NCI-H2171 treated with DMSO at 0.1 percent for 48 hours (cell line): Measurements from ENCODE around the gene NFYB.

Experiments used
- DNase-seq: peaks from one replicate; lab custom pipeline; 2025; lab: John Stamatoyannopoulos, UW

Gene NFYB

GRCh38 chr12:104155711-104156555 lies 17.9 kb upstream of the NFYB start:
- DNase-seq = no peak

DNA sequence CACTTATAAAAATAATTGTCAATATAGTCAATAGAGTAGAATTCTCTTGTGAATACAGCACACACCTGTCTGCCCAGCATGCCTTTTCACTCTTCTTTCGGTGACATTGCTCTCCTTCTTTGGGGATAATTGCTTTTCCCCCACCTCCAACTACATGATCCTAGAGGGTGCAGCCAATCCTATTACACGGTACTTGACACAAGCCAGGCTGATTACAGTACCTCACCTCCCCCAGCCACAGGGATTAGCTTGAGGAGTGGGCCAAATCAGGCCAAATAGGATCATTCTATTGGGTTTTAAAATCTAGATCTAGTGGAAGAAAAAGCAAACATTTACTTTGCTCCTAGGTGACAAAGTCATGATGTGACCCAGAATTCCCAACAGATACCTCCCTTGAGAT lies 16.8 kb upstream of the NFYB start:
- DNase-seq = no peak

- no peak for DNase-seq
These were observed 16.3 kb upstream of the NFYB start for GRCh38 chr12:104154286-104154685.

- DNase-seq = no peak
These were observed 14.8 kb upstream of the NFYB start for GRCh38 chr12:104152685-104153241.

DNA sequence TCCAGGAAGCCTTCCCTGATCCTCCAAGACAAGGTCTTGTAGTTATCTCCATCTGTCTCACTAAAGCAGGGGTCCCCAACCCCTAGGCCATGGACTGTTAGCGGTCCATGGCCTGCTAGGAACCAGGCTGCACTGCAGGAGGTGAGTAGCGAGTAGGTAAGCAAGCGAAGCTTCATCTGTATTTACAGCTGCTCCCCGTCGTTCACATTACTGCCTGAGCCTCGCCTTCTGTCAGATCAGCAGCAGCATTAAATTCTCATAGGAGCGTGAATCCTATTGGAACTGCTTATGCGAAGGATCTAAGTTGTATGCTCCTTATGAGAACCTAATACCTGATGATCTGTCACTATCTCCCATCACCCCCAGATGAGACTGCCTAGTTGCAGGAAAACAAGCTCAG lies 12.4 kb upstream of the NFYB start:
- DNase-seq = peak; percentile 49

DNA sequence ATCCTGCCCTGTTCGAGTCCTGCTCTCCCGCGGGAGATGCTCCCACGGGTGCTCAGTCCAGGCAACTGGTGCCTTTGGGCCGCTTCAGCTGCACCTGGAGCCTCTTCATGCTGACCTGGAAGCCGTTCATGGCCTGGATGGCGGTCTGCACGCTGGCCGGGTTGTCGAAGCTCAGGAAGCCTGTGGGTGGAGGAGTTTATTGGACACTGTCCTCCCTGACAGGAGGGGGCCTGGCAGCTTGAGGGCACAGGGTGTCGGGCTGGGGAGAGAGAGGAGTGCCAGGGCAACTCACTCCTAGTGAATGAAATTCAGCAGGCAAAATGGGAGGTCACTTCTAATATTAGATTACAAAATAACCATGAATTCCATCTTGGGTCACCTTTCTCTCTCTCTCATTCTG lies 9.3 kb upstream of the NFYB start:
- no peak for DNase-seq

DNA sequence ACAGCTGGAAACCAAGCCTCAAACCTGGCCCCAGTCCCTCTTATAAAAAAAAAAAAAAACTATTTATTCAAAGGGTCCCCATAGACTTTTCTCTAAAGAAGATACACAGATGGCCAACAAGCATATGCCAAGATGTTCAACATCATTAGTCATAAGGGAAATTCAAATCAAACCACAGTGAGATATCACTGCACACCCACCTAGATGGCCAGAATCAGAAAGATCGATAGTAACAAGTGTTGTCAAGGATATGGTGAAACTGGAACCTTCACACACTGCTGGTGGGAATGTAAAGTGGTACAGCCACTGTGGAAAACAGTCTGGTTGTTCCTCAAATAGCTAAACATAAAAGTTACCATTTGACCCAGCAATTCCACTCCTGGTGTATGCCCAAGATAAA lies 5.9 kb upstream of the NFYB start:
- DNase-seq = peak; percentile 37

DNA sequence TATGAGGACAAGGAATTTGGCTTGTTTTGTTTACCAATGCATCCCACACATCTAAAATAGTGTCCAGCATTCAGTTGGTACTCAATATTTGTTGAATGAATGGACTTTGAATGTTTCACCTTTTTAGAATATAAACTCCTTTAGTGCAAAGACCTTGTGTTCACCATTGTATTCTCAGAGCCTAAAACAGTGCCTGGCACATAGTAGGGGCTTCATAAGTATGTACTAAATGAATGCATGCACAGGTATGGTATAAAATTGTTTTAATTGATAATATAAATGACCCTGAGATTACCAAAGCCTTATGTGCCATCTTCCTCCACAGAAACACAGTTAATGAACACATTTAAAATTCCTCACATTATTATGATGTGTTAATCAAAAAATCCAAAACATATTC lies 5.0 kb upstream of the NFYB start:
- no peak for DNase-seq

- DNase-seq = no peak
These were observed 4.5 kb upstream of the NFYB start for GRCh38 chr12:104142543-104142942.

DNA sequence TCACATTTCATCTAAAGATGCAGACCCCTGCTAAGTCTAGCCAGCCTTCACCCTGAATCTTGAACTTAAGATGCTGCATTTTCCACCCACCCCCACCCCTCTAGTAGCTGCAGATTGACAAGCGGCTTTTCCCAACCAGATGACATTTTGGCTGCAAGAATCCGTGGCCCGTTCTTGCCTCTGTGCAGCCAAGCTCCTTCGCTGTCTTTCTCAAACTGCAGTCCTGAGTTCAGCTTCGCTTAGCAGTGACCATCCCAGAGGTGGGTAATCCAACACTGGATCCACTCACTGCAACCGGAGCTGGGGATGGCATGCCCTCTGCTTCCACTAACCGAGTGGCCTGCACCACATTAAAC lies 765 bp upstream of the NFYB start:
- DNase-seq = no peak

- DNase-seq = peak; percentile 67
These were observed 759 bp downstream of the NFYB start for GRCh38 chr12:104137001-104137901.

DNA sequence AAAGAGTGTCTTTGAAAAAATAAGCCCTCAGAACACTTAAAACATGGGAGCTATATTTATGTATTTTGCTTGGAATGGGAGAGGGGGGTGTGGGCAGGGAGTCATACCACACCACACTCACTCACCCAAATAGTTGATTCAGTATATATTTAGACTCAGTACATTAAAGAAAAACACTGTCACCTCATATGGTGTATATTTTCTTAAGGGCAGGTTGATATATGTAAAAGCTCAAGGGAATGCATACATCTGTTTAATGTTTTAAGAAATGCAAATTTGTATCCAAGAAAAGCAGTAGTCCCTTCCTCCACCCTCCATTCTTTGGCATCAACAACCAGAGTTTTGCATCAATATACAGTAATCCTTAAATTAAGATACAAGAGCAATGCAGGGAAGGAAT lies 1.4 kb downstream of the NFYB start:
- DNase-seq = peak; percentile 43

DNA sequence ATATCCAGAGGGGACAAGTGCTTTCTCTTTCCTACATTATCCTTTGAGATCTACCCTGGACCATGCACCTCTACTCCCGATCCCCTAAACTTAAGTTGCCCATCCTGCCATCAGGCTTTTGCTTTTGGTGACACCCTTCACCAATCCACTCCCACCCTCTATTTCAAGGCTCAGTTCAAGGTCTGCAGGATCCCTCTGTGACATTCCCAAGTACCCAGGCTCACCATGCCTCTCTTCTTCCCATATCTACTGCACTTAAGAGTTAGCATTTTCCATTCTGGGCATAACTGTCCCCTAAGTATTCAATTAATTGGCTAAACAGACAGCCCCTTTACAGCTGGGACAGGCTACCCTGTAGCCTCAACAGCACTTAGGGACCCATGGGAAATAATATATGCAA lies 3.1 kb downstream of the NFYB start:
- DNase-seq = no peak

- no peak for DNase-seq
These were observed 4.1 kb downstream of the NFYB start for GRCh38 chr12:104133866-104134265.

DNA sequence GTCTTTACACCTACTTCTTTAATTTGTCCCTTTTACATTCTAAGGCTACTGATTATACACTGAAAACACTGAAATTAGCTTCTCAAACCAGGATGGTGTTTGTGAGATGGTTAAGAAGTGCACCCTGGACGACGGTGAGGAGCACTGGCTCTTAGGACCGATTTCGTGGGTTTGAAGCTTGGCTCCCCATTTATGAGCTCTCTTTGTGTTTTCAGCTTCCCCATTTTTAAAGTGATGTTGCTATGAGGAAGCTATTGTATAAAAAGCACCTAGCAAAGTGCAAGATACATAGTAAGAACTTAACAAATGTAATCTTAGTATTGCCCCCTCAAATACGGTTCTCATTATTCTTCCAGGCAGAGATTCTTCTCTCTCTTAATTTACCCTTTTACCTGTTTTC lies 4.7 kb downstream of the NFYB start:
- no peak for DNase-seq

- DNase-seq = no peak
These were observed 5.6 kb downstream of the NFYB start for GRCh38 chr12:104132351-104132956.

DNA sequence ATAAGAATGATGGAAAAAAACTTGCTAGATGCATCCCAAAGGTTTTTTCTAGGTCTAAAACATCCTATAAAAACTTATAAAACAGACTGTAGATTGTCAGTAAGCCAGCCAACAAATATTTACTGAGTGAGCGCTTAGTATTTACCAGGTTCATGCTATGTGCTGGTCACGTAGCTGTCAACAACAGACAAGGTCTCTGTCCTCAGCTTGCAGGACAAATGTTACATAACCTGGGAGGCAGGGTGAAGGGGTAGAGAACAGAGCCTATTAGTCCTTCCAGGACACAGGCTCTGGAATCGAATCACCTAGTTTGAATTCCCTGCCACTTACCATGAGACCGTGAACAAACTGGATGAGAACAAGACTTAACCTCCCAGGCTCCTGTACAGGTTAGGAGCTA lies 6.4 kb downstream of the NFYB start:
- DNase-seq = no peak

- no peak for DNase-seq
These were observed 7.2 kb downstream of the NFYB start for GRCh38 chr12:104130760-104131159.

DNA sequence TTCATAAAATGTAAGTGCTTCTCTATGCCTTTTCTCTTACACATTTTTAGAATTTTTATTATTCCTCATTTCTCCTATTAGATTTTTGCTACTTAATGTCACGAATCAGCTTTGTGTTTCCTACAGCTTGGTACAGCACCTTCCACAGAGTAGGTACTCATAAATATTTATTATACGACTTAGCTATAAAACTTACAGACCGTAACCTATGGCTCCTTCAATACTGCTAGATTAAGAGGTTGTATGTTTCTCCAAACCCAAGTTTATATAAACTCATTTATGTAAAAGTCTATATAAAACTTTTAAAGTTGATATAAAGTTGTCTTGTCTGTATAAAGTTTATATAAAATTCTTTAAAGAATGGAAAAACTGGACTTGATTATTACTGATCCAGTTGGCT lies 11.5 kb downstream of the NFYB start:
- DNase-seq = no peak

- no peak for DNase-seq
These were observed 15.7 kb downstream of the NFYB start for GRCh38 chr12:104122298-104122697.

DNA sequence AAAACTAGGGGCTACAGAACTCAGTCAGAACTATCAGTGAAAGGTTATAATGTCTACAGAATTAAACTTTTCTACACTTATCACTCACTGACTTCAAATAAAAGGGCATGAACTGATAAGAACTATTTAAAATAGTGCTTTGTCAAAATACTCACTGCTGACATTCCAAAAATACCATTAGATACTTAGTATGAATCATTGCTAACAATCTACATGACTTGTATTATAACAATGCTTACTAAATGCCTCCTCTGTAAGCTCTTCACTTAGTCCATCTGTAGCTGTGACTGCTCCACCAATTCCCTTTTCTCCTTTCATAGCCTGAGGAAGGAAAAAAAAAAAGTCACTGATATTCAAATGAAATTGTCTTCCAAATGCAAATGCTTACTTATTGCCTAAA lies 17.0 kb downstream of the NFYB start:
- DNase-seq = no peak

DNA sequence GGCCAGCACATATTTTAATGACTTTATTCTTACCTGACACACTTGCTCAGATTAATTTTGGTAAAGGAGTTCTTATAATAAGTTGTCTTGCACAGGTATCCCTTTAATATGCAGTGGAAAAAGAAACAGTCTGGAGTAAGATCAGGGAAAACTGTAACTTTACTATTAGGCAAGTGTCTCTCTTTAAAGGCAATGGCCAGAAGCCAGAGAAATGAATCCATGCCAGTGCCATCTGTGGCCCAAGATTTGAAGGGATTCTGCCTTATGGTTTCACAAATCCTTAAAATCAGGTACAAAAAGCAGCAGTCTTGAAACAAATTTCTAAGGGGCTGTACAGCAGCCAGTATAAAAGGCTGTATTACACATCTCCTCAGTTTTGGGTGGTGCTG lies 22.4 kb downstream of the NFYB start:
- DNase-seq = peak; percentile 38
